ENCODE results near the gene PREX1.

Gene PREX1

GRCh38 chr20:48864738-48865318 is 37.0 kb upstream of the PREX1 start:
- no peaks in the 10 kb centered on the region for H3K36me3 ChIP-seq (ENCODE audit: control insufficient read depth in 4 of 4, insufficient read depth in 4 of 4, low read length in 3 of 4)
- ChIA-PET CTCF (interaction anchor here (1.0 kb wide), 1 partner anchor 10 kb away, joined by 3 read pairs; no protein-coding TSS in a partner anchor), POLR2A (interaction anchor here (0.6 to 0.7 kb wide), 3 partner anchors 27 to 42 kb away, joined by 3 read pairs; no protein-coding TSS in a partner anchor)
- WGBS (ENCODE audit: insufficient coverage), result 96% methylated on average over 3 of the region's 5 CpGs
- peaks cover 13 to 70% (median 42%) of the 10 kb centered on the region in 4 experiments for H3K4me1 ChIP-seq (ENCODE audit: control extremely low read depth in 1 of 4, control insufficient read depth in 4 of 4, insufficient read depth in 4 of 4, low read length in 3 of 4)
- H3K4me3 ChIP-seq (ENCODE audit: control insufficient read depth in 1 of 7, extremely low read depth in 1 of 7, insufficient read depth in 4 of 7, low read depth in 2 of 7, low read length in 6 of 7), result no peak overlapping the region
- H3K27ac ChIP-seq (ENCODE audit: insufficient read depth in 1 of 2, low read depth in 1 of 2, low read length in 2 of 2, poor library complexity in 1 of 2, severe bottlenecking in 2 of 2), result no peak overlapping the region
- DNase-seq, result no peak
- H3K27me3 ChIP-seq (replicated peaks in 2 of 5; ENCODE audit: control insufficient read depth in 4 of 5, insufficient read depth in 5 of 5, low read length in 4 of 5), result no peaks in the 10 kb centered on the region
- H3K9me3 ChIP-seq (ENCODE audit: control extremely low read depth in 1 of 5, control insufficient read depth in 4 of 5, insufficient read depth in 2 of 5, low read depth in 1 of 5, low read length in 4 of 5), result no peaks in the 10 kb centered on the region

GRCh38 chr20:48864254-48864653 is 36.5 kb upstream of the PREX1 start:
- Histone ChIP-seq H3K27me3 (replicated peaks in 2 of 5; ENCODE audit: control insufficient read depth in 4 of 5, insufficient read depth in 5 of 5, low read length in 4 of 5) (no peaks in the 10 kb centered on the region), H3K4me1 (ENCODE audit: control extremely low read depth in 1 of 4, control insufficient read depth in 4 of 4, insufficient read depth in 4 of 4, low read length in 3 of 4) (peaks cover 13 to 75% (median 47%) of the 10 kb centered on the region in 4 experiments), H3K27ac (ENCODE audit: insufficient read depth in 1 of 2, low read depth in 1 of 2, low read length in 2 of 2, poor library complexity in 1 of 2, severe bottlenecking in 2 of 2) (no peak overlapping the region), H3K9me3 (ENCODE audit: control extremely low read depth in 1 of 5, control insufficient read depth in 4 of 5, insufficient read depth in 2 of 5, low read depth in 1 of 5, low read length in 4 of 5) (no peaks in the 10 kb centered on the region), H3K36me3 (ENCODE audit: control insufficient read depth in 4 of 4, insufficient read depth in 4 of 4, low read length in 3 of 4) (no peaks in the 10 kb centered on the region), H3K4me3 (ENCODE audit: control insufficient read depth in 1 of 7, extremely low read depth in 1 of 7, insufficient read depth in 4 of 7, low read depth in 2 of 7, low read length in 6 of 7) (no peak overlapping the region)
- WGBS (ENCODE audit: insufficient coverage), result 54% methylated on average over 3 of the region's 5 CpGs
- peak in 1 of 3 donors; percentile 20 for DNase-seq
- ChIA-PET CTCF (no interaction called here), POLR2A (interaction anchor here (0.5 kb wide), 1 partner anchor 91 kb away, joined by 5 read pairs; no protein-coding TSS in a partner anchor)

GRCh38 chr20:48862279-48862678 is 34.5 kb upstream of the PREX1 start:
- H3K9me3 ChIP-seq (ENCODE audit: control extremely low read depth in 1 of 5, control insufficient read depth in 4 of 5, insufficient read depth in 2 of 5, low read depth in 1 of 5, low read length in 4 of 5), result no peaks in the 10 kb centered on the region
- no peak overlapping the region for H3K4me3 ChIP-seq (ENCODE audit: control insufficient read depth in 1 of 7, extremely low read depth in 1 of 7, insufficient read depth in 4 of 7, low read depth in 2 of 7, low read length in 6 of 7)
- POLR2A ChIA-PET, result no interaction called here
- CTCF ChIA-PET, result interaction anchor here (0.6 to 1.7 kb wide), 3 partner anchors 14 to 21 kb away, joined by 3 to 4 read pairs (median 3); no protein-coding TSS in a partner anchor
- no peaks in the 10 kb centered on the region for H3K27me3 ChIP-seq (replicated peaks in 2 of 5; ENCODE audit: control insufficient read depth in 4 of 5, insufficient read depth in 5 of 5, low read length in 4 of 5)
- H3K4me1 ChIP-seq (ENCODE audit: control extremely low read depth in 1 of 4, control insufficient read depth in 4 of 4, insufficient read depth in 4 of 4, low read length in 3 of 4), result peaks cover 13 to 80% (median 55%) of the 10 kb centered on the region in 4 experiments
- no peak for DNase-seq
- no peaks in the 10 kb centered on the region for H3K36me3 ChIP-seq (ENCODE audit: control insufficient read depth in 4 of 4, insufficient read depth in 4 of 4, low read length in 3 of 4)
- H3K27ac ChIP-seq (ENCODE audit: insufficient read depth in 1 of 2, low read depth in 1 of 2, low read length in 2 of 2, poor library complexity in 1 of 2, severe bottlenecking in 2 of 2), result no peak overlapping the region
- 57% methylated on average over 1 of the region's 1 CpG for WGBS (ENCODE audit: insufficient coverage)

GRCh38 chr20:48861444-48861843 is 33.6 kb upstream of the PREX1 start:
- H3K4me3 ChIP-seq (ENCODE audit: control insufficient read depth in 1 of 7, extremely low read depth in 1 of 7, insufficient read depth in 4 of 7, low read depth in 2 of 7, low read length in 6 of 7), result no peak overlapping the region
- no peaks in the 10 kb centered on the region for H3K36me3 ChIP-seq (ENCODE audit: control insufficient read depth in 4 of 4, insufficient read depth in 4 of 4, low read length in 3 of 4)
- CTCF ChIA-PET, result interaction anchor here (1.0 to 1.7 kb wide), 2 partner anchors 21 to 33 kb away, joined by 3 to 4 read pairs; no protein-coding TSS in a partner anchor
- WGBS (ENCODE audit: insufficient coverage), result 100% methylated on average over 2 of the region's 2 CpGs
- H3K9me3 ChIP-seq (ENCODE audit: control extremely low read depth in 1 of 5, control insufficient read depth in 4 of 5, insufficient read depth in 2 of 5, low read depth in 1 of 5, low read length in 4 of 5), result no peaks in the 10 kb centered on the region
- POLR2A ChIA-PET, result no interaction called here
- H3K27ac ChIP-seq (ENCODE audit: insufficient read depth in 1 of 2, low read depth in 1 of 2, low read length in 2 of 2, poor library complexity in 1 of 2, severe bottlenecking in 2 of 2), result no peak overlapping the region
- peak in 2 of 3 donors; percentile 55 to 59 for DNase-seq
- H3K27me3 ChIP-seq (replicated peaks in 2 of 5; ENCODE audit: control insufficient read depth in 4 of 5, insufficient read depth in 5 of 5, low read length in 4 of 5), result no peaks in the 10 kb centered on the region
- peaks cover 13 to 80% (median 54%) of the 10 kb centered on the region in 4 experiments for H3K4me1 ChIP-seq (ENCODE audit: control extremely low read depth in 1 of 4, control insufficient read depth in 4 of 4, insufficient read depth in 4 of 4, low read length in 3 of 4)

GRCh38 chr20:48858075-48858790 is 30.4 kb upstream of the PREX1 start:
- POLR2A ChIA-PET, result interaction anchor here (0.5 kb wide), 1 partner anchor 42 kb away, joined by 3 read pairs; no protein-coding TSS in a partner anchor
- peaks cover 7 to 83% (median 62%) of the 10 kb centered on the region in 4 experiments for H3K4me1 ChIP-seq (ENCODE audit: control extremely low read depth in 1 of 4, control insufficient read depth in 4 of 4, insufficient read depth in 4 of 4, low read length in 3 of 4)

GRCh38 chr20:48856130-48856529 is 28.3 kb upstream of the PREX1 start:
- H3K4me1 ChIP-seq (ENCODE audit: control extremely low read depth in 1 of 4, control insufficient read depth in 4 of 4, insufficient read depth in 4 of 4, low read length in 3 of 4), result peaks cover 2 to 70% (median 57%) of the 10 kb centered on the region in 4 experiments

More at GRCh38 chr20:48858075-48858790, 30.4 kb upstream of the PREX1 start:
- WGBS (ENCODE audit: insufficient coverage), result 49% methylated on average over 5 of the region's 6 CpGs
- CTCF ChIA-PET, result interaction anchor here (1.0 to 1.6 kb wide), 4 partner anchors 8 to 201 kb away, joined by 3 to 4 read pairs (median 4); no protein-coding TSS in a partner anchor
- no peaks in the 10 kb centered on the region for H3K9me3 ChIP-seq (ENCODE audit: control extremely low read depth in 1 of 5, control insufficient read depth in 4 of 5, insufficient read depth in 2 of 5, low read depth in 1 of 5, low read length in 4 of 5)
- DNase-seq, result no peak
- no peak overlapping the region for H3K4me3 ChIP-seq (ENCODE audit: control insufficient read depth in 1 of 7, extremely low read depth in 1 of 7, insufficient read depth in 4 of 7, low read depth in 2 of 7, low read length in 6 of 7)
- no peaks in the 10 kb centered on the region for H3K27me3 ChIP-seq (replicated peaks in 2 of 5; ENCODE audit: control insufficient read depth in 4 of 5, insufficient read depth in 5 of 5, low read length in 4 of 5)
- H3K36me3 ChIP-seq (ENCODE audit: control insufficient read depth in 4 of 4, insufficient read depth in 4 of 4, low read length in 3 of 4), result no peaks in the 10 kb centered on the region
- H3K27ac ChIP-seq (ENCODE audit: insufficient read depth in 1 of 2, low read depth in 1 of 2, low read length in 2 of 2, poor library complexity in 1 of 2, severe bottlenecking in 2 of 2), result no peak overlapping the region

GRCh38 chr20:48855046-48855445 is 27.2 kb upstream of the PREX1 start:
- POLR2A ChIA-PET, result no interaction called here
- CTCF ChIA-PET, result interaction anchor here (1.1 to 1.4 kb wide), 2 partner anchors 11 to 24 kb away, joined by 3 read pairs; no protein-coding TSS in a partner anchor
- Histone ChIP-seq H3K27me3 (replicated peaks in 2 of 5; ENCODE audit: control insufficient read depth in 4 of 5, insufficient read depth in 5 of 5, low read length in 4 of 5) (no peaks in the 10 kb centered on the region), H3K27ac (ENCODE audit: insufficient read depth in 1 of 2, low read depth in 1 of 2, low read length in 2 of 2, poor library complexity in 1 of 2, severe bottlenecking in 2 of 2) (no peak overlapping the region), H3K9me3 (ENCODE audit: control extremely low read depth in 1 of 5, control insufficient read depth in 4 of 5, insufficient read depth in 2 of 5, low read depth in 1 of 5, low read length in 4 of 5) (no peaks in the 10 kb centered on the region), H3K36me3 (ENCODE audit: control insufficient read depth in 4 of 4, insufficient read depth in 4 of 4, low read length in 3 of 4) (no peaks in the 10 kb centered on the region), H3K4me3 (ENCODE audit: control insufficient read depth in 1 of 7, extremely low read depth in 1 of 7, insufficient read depth in 4 of 7, low read depth in 2 of 7, low read length in 6 of 7) (peak overlapping the region in 1 of 7 experiments; percentile 10), H3K4me1 (ENCODE audit: control extremely low read depth in 1 of 4, control insufficient read depth in 4 of 4, insufficient read depth in 4 of 4, low read length in 3 of 4) (peaks cover 2 to 59% (median 51%) of the 10 kb centered on the region in 4 experiments)
- WGBS (ENCODE audit: insufficient coverage), result 71% methylated on average over 1 of the region's 4 CpGs
- DNase-seq, result peak in 2 of 3 donors; percentile 57 to 72

More at GRCh38 chr20:48856130-48856529, 28.3 kb upstream of the PREX1 start:
- no peaks in the 10 kb centered on the region for H3K36me3 ChIP-seq (ENCODE audit: control insufficient read depth in 4 of 4, insufficient read depth in 4 of 4, low read length in 3 of 4)
- POLR2A ChIA-PET, result no interaction called here
- H3K9me3 ChIP-seq (ENCODE audit: control extremely low read depth in 1 of 5, control insufficient read depth in 4 of 5, insufficient read depth in 2 of 5, low read depth in 1 of 5, low read length in 4 of 5), result no peaks in the 10 kb centered on the region
- H3K27ac ChIP-seq (ENCODE audit: insufficient read depth in 1 of 2, low read depth in 1 of 2, low read length in 2 of 2, poor library complexity in 1 of 2, severe bottlenecking in 2 of 2), result no peak overlapping the region
- H3K27me3 ChIP-seq (replicated peaks in 2 of 5; ENCODE audit: control insufficient read depth in 4 of 5, insufficient read depth in 5 of 5, low read length in 4 of 5), result no peaks in the 10 kb centered on the region
- DNase-seq, result no peak
- WGBS (ENCODE audit: insufficient coverage), result 100% methylated on average over 1 of the region's 5 CpGs
- H3K4me3 ChIP-seq (ENCODE audit: control insufficient read depth in 1 of 7, extremely low read depth in 1 of 7, insufficient read depth in 4 of 7, low read depth in 2 of 7, low read length in 6 of 7), result no peak overlapping the region
- CTCF ChIA-PET, result no interaction called here

Measured in common myeloid progenitor, CD34-positive (primary cell).